GM21381 (cell line): ENCODE results near the gene KCTD21.

ENCODE experiments used
- ATAC-seq: cut with Tn5 transposase; IDR thresholded peaks from one replicate; pipeline ENCODE4 v1.9.1; 2021; ENCODE audit warnings: mild to moderate bottlenecking, moderate library complexity; ENCODE audit not compliant: unreplicated experiment

Gene KCTD21

GRCh38 chr11:78202733-78203167, 14.3 kb upstream of the KCTD21 start:
- no peak for ATAC-seq

- ATAC-seq, result no peak
Observed at GRCh38 chr11:78201096-78201818, 12.8 kb upstream of the KCTD21 start.

- no peak for ATAC-seq
Observed at GRCh38 chr11:78200553-78200952, 12.1 kb upstream of the KCTD21 start.

GRCh38 chr11:78200061-78200460, 11.6 kb upstream of the KCTD21 start:
- ATAC-seq, result no peak

GRCh38 chr11:78199653-78200015, 11.2 kb upstream of the KCTD21 start:
- no peak for ATAC-seq

- ATAC-seq, result no peak
Observed at GRCh38 chr11:78199015-78199652, 10.7 kb upstream of the KCTD21 start.

GRCh38 chr11:78197816-78198215, 9.4 kb upstream of the KCTD21 start:
- no peak for ATAC-seq

- no peak for ATAC-seq
Observed at GRCh38 chr11:78196661-78197091, 8.2 kb upstream of the KCTD21 start.

GRCh38 chr11:78195917-78196560, 7.6 kb upstream of the KCTD21 start:
- no peak for ATAC-seq

- ATAC-seq, result no peak
Observed at GRCh38 chr11:78194490-78194889, 6.1 kb upstream of the KCTD21 start.

- ATAC-seq, result no peak
Observed at GRCh38 chr11:78193806-78194205, 5.4 kb upstream of the KCTD21 start.

- no peak for ATAC-seq
Observed at GRCh38 chr11:78192911-78193351, 4.5 kb upstream of the KCTD21 start.

- ATAC-seq, result no peak
Observed at GRCh38 chr11:78192223-78192719, 3.8 kb upstream of the KCTD21 start.

GRCh38 chr11:78190871-78191538, 2.6 kb upstream of the KCTD21 start:
- no peak for ATAC-seq

GRCh38 chr11:78190374-78190773, 1.9 kb upstream of the KCTD21 start:
- ATAC-seq, result no peak

- no peak for ATAC-seq
Observed at GRCh38 chr11:78189851-78190250, 1.4 kb upstream of the KCTD21 start.

- no peak for ATAC-seq
Observed at GRCh38 chr11:78189174-78189724, 823 bp upstream of the KCTD21 start.

- peak; percentile 15 for ATAC-seq
Observed at GRCh38 chr11:78187366-78188285, 800 bp downstream of the KCTD21 start.

- ATAC-seq, result no peak
Observed at GRCh38 chr11:78181185-78181584, 7.2 kb downstream of the KCTD21 start.

GRCh38 chr11:78180751-78181150, 7.7 kb downstream of the KCTD21 start:
- ATAC-seq, result no peak
